Measurements from ENCODE around the gene TNK1.

DNA sequence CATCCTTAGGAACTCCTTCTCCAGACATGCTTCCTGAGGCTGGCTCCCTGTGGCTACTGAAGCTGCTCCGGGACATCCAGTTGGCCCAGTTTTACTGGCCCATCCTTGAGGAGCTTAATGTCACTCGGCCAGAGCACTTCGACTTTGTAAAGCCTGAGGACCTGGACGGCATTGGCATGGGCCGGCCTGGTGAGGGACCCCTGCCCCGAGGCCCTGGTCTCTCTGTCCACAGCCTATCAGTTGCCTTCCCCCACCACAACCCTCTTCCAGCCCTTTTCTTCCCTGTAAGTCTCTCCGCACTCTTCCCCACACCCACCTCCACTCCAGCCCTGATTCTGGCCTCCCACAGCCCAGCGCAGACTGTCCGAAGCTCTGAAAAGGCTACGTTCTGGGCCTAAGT lies 2.0 kb downstream of the TNK1 start:
- no peak for TF ChIP-seq POLR2AphosphoS5 (IDR thresholded peaks at IDR 0.05; ENCODE audit: low read depth, low read length)
- no peak for TF ChIP-seq POLR2A (IDR thresholded peaks at IDR 0.05; ENCODE audit: low read depth, low read length)
- no peak for TF ChIP-seq PAX5 (IDR thresholded peaks at IDR 0.05; ENCODE audit: insufficient read depth, low read length, severe bottlenecking)

Measured in GM12891 (cell line).